HCT116 (cell line): ENCODE results near the gene ATXN1.

Experiments used
- EGR1 ChIP-seq: IDR thresholded peaks from 2 replicates; pipeline ENCODE4 v1.6.1; 2012; ENCODE audit warnings: low read depth
- POLR2A ChIP-seq: IDR thresholded peaks from 2 replicates; pipeline ENCODE4 v1.7.0; 2011; ENCODE audit warnings: borderline replicate concordance; ENCODE audit not compliant: insufficient read depth, insufficient read length; ENCODE audit errors: extremely low read depth
- YY1 ChIP-seq: IDR thresholded peaks from 2 replicates; pipeline ENCODE4 v1.6.1; 2011; ENCODE audit warnings: low read length, low read depth, moderate library complexity, mild to moderate bottlenecking; ENCODE audit not compliant: insufficient replicate concordance; ENCODE audit errors: extremely low read depth
- TF ChIP-seq, protein P1 (sequence below), 3 experiments: fragments of 200-600 bp in 1 of 3; sonication (generic) in 1 of 3; IDR thresholded peaks in 2 of 3; conservative IDR thresholded peaks in 1 of 3; 2 replicates each; pipeline ENCODE4 v1.5.1; 2012 to 2017; ENCODE audit warnings: low read depth in 2 of 3, low read length in 2 of 3, antibody characterized with exemption in 1 of 3, borderline replicate concordance in 1 of 3, control low read depth in 1 of 3, mild to moderate bottlenecking in 1 of 3, mixed read lengths in 1 of 3, mixed run types in 1 of 3, moderate library complexity in 1 of 3; ENCODE audit not compliant: insufficient read depth in 1 of 3
- TF ChIP-seq, protein P2 (sequence below): IDR thresholded peaks from 2 replicates; pipeline ENCODE4 v1.6.1; 2011; ENCODE audit warnings: mild to moderate bottlenecking, low read length, moderate library complexity; ENCODE audit not compliant: insufficient replicate concordance; ENCODE audit errors: extremely low read depth
- TF ChIP-seq, protein P3 (sequence below): IDR thresholded peaks from 2 replicates; pipeline ENCODE4 v1.6.1; 2012; ENCODE audit warnings: low read depth

DNA sequence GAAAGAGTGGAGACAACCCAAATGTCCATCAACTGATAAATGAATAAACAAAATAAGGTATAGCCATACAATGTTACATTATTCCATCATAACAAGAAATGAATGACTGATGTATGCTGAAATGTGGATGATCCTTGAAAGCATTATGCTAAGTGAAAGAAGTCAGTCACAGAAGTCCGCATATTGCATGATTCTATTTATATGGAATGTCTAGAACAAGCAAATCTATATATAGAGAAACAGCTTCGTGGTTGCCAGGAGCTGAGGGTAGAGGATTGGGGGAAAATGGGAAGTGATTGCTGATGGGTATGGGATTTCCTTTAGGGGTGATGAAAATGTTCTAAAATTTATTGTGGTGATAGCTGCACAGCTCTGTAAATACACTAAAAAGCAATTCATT is 196.8 kb downstream of the ATXN1 start:
- TF ChIP-seq, protein P1, sequence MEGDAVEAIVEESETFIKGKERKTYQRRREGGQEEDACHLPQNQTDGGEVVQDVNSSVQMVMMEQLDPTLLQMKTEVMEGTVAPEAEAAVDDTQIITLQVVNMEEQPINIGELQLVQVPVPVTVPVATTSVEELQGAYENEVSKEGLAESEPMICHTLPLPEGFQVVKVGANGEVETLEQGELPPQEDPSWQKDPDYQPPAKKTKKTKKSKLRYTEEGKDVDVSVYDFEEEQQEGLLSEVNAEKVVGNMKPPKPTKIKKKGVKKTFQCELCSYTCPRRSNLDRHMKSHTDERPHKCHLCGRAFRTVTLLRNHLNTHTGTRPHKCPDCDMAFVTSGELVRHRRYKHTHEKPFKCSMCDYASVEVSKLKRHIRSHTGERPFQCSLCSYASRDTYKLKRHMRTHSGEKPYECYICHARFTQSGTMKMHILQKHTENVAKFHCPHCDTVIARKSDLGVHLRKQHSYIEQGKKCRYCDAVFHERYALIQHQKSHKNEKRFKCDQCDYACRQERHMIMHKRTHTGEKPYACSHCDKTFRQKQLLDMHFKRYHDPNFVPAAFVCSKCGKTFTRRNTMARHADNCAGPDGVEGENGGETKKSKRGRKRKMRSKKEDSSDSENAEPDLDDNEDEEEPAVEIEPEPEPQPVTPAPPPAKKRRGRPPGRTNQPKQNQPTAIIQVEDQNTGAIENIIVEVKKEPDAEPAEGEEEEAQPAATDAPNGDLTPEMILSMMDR (IDR thresholded peaks at IDR 0.05 in 2 of 3, conservative IDR thresholded peaks at IDR 0.05 in 1 of 3; ENCODE audit: borderline replicate concordance in 1 of 3, insufficient read depth in 1 of 3, low read depth in 2 of 3, low read length in 2 of 3), result no peak
- TF ChIP-seq YY1, result no peak
- TF ChIP-seq, protein P2, sequence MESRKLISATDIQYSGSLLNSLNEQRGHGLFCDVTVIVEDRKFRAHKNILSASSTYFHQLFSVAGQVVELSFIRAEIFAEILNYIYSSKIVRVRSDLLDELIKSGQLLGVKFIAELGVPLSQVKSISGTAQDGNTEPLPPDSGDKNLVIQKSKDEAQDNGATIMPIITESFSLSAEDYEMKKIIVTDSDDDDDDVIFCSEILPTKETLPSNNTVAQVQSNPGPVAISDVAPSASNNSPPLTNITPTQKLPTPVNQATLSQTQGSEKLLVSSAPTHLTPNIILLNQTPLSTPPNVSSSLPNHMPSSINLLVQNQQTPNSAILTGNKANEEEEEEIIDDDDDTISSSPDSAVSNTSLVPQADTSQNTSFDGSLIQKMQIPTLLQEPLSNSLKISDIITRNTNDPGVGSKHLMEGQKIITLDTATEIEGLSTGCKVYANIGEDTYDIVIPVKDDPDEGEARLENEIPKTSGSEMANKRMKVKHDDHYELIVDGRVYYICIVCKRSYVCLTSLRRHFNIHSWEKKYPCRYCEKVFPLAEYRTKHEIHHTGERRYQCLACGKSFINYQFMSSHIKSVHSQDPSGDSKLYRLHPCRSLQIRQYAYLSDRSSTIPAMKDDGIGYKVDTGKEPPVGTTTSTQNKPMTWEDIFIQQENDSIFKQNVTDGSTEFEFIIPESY, result no peak
- TF ChIP-seq, protein P3, sequence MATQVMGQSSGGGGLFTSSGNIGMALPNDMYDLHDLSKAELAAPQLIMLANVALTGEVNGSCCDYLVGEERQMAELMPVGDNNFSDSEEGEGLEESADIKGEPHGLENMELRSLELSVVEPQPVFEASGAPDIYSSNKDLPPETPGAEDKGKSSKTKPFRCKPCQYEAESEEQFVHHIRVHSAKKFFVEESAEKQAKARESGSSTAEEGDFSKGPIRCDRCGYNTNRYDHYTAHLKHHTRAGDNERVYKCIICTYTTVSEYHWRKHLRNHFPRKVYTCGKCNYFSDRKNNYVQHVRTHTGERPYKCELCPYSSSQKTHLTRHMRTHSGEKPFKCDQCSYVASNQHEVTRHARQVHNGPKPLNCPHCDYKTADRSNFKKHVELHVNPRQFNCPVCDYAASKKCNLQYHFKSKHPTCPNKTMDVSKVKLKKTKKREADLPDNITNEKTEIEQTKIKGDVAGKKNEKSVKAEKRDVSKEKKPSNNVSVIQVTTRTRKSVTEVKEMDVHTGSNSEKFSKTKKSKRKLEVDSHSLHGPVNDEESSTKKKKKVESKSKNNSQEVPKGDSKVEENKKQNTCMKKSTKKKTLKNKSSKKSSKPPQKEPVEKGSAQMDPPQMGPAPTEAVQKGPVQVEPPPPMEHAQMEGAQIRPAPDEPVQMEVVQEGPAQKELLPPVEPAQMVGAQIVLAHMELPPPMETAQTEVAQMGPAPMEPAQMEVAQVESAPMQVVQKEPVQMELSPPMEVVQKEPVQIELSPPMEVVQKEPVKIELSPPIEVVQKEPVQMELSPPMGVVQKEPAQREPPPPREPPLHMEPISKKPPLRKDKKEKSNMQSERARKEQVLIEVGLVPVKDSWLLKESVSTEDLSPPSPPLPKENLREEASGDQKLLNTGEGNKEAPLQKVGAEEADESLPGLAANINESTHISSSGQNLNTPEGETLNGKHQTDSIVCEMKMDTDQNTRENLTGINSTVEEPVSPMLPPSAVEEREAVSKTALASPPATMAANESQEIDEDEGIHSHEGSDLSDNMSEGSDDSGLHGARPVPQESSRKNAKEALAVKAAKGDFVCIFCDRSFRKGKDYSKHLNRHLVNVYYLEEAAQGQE, result no peak
- TF ChIP-seq EGR1, result no peak
- no peak for TF ChIP-seq POLR2A
